Left ventricle myocardium superior (tissue), 1 donor: ENCODE measurements around the gene DBNDD2. TPM values are rescaled to one million over a fixed set of nuclear protein-coding genes. Genes with fewer than 3 reads are reported as not detected.

ENCODE experiments used
- ATAC-seq: fragments of 200-7000 bp; cut with Tn5 transposase; one replicate; pipeline ENCODE4 v1.9.1; 2020; ENCODE audit warnings: mild to moderate bottlenecking, moderate library complexity
- DNase-seq: peaks from one replicate; pipeline ENCODE4 v3.0.0-alpha.2; 2020
- intact Hi-C: fragments of 100-400 bp; cut with micrococcal nuclease; formaldehyde crosslinking; loops from one replicate; pipeline ENCODE4 v1.11.0; 2022
- long read RNA-seq: library from polyadenylated mRNA; unstranded; transcript quantifications from one replicate; pipeline ENCODE4 v2.0.0, GENCODE V29; 2021
- total RNA-seq: library from RNA; stranded (reverse); fragmentation: NEBNext Ultra II Directional; extraction: Animal tissue kit (Norgen Biotek cat#: 25700); gene quantifications from one replicate; pipeline ENCODE4 v1.2.1, GENCODE V29; 2021
- donor health status: DM: no; HTN: yes; CAD: no; lungs with severe emphysema.

DBNDD2 gene
- 339 TPM for total RNA-seq
- long read RNA-seq, transcript DBNDD2-203 (3 exons, 1,417 nt), result major isoform, 211 of 532 reads
- long read RNA-seq, transcript DBNDD2-204 (4 exons, 1,537 nt), result minor isoform, 39 of 532 reads
- long read RNA-seq, transcript DBNDD2-202 (4 exons, 1,078 nt), result minor isoform, 208 of 532 reads
- long read RNA-seq, transcript DBNDD2-209 (3 exons, 1,233 nt), result minor isoform, 14 of 532 reads
- long read RNA-seq, partial matches to known transcripts, result 4 of 532 reads
- long read RNA-seq, other reads (novel, unspliced or antisense), result 41 of 532 reads

- peak; percentile 71 for ATAC-seq
- DNase-seq, result peak; percentile 72
- intact Hi-C loops, result no loop called here
Measured at GRCh38 chr20:45407783-45408645, at the start of gene DBNDD2. TSS of gene DBNDD2 (plus strand) at chr20:45408289. CDS start at chr20:45408468, 179 bp downstream.

GRCh38 chr20:45359069-45359405 lies 49.1 kb upstream of the DBNDD2 start:
- intact Hi-C loops, result no loop called here
- ATAC-seq, result peak; percentile 59
- peak; percentile 62 for DNase-seq

- ATAC-seq (no peak), DNase-seq (no peak)
- intact Hi-C loops, result no loop called here
Measured at GRCh38 chr20:45359406-45360148, 48.5 kb upstream of the DBNDD2 start.

- intact Hi-C loops, result no loop called here
- no peak for ATAC-seq
- no peak for DNase-seq
Measured at GRCh38 chr20:45361793-45362192, 46.3 kb upstream of the DBNDD2 start.

GRCh38 chr20:45362804-45363610 lies 45.1 kb upstream of the DBNDD2 start, which contains the start of gene SYS1:
TSS of gene SYS1 (plus strand) at chr20:45363156. CDS start at chr20:45363532, 376 bp downstream.
- DNase-seq, result peak; percentile 99
- intact Hi-C loops, result no loop called here
- ATAC-seq, result peak; percentile 88

- ATAC-seq (no peak), DNase-seq (no peak)
- intact Hi-C loops, result no loop called here
Measured at GRCh38 chr20:45363611-45364492, 44.2 kb upstream of the DBNDD2 start.

GRCh38 chr20:45365444-45365970 lies 42.6 kb upstream of the DBNDD2 start:
- DNase-seq (no peak), ATAC-seq (no peak)
- intact Hi-C loops, result no loop called here

GRCh38 chr20:45366192-45366591 lies 41.9 kb upstream of the DBNDD2 start:
- intact Hi-C loops, result no loop called here

GRCh38 chr20:45366631-45367030 lies 41.5 kb upstream of the DBNDD2 start:
- intact Hi-C loops, result no loop called here
- ATAC-seq (no peak), DNase-seq (no peak)

More at GRCh38 chr20:45366192-45366591, 41.9 kb upstream of the DBNDD2 start:
- DNase-seq, result no peak
- no peak for ATAC-seq

GRCh38 chr20:45367126-45367525 lies 41.0 kb upstream of the DBNDD2 start:
- intact Hi-C loops, result no loop called here
- no peak for ATAC-seq

GRCh38 chr20:45368221-45368980 lies 39.7 kb upstream of the DBNDD2 start:
- intact Hi-C loops, result no loop called here

More at GRCh38 chr20:45367126-45367525, 41.0 kb upstream of the DBNDD2 start:
- no peak for DNase-seq

GRCh38 chr20:45370571-45371160 lies 37.4 kb upstream of the DBNDD2 start:
- intact Hi-C loops, result loop anchor here (10.0 kb wide), 1 partner anchor 64 kb away; no protein-coding TSS in a partner anchor
- ATAC-seq, result no peak
- no peak for DNase-seq

More at GRCh38 chr20:45368221-45368980, 39.7 kb upstream of the DBNDD2 start:
- DNase-seq, result no peak
- no peak for ATAC-seq

- ATAC-seq (no peak), DNase-seq (no peak)
- intact Hi-C loops, result loop anchor here (10.0 kb wide), 1 partner anchor 63 kb away; no protein-coding TSS in a partner anchor
Measured at GRCh38 chr20:45372241-45372640, 35.8 kb upstream of the DBNDD2 start.

- peak; percentile 66 for DNase-seq
- intact Hi-C loops, result loop anchor here (10.0 kb wide), 1 partner anchor 62 kb away; no protein-coding TSS in a partner anchor
- ATAC-seq, result peak; percentile 75
Measured at GRCh38 chr20:45372646-45373352, 35.3 kb upstream of the DBNDD2 start.

GRCh38 chr20:45373353-45374100 lies 34.6 kb upstream of the DBNDD2 start:
- intact Hi-C loops, result loop anchor here (10.0 kb wide), 1 partner anchor 61 kb away; no protein-coding TSS in a partner anchor
- DNase-seq (peak; percentile 91), ATAC-seq (peak; percentile 92)
